GM23338 (cell line): ENCODE measurements around the gene HDGFL2.

Experiments
- CTCF ChIP-seq, 2 experiments: fragments of 200-600 bp in 1 of 2; sonication (generic) in 1 of 2; conservative IDR thresholded peaks; 2 replicates each; pipeline versions ENCODE4 v1.5.1 to v1.6.1; 2016 to 2017; ENCODE audit warnings: antibody characterized with exemption in 2 of 2, low read depth in 2 of 2, mild to moderate bottlenecking in 2 of 2, moderate library complexity in 1 of 2
- EZH2 ChIP-seq: fragments of 200-600 bp; sonication (generic); IDR thresholded peaks from one replicate; pipeline ENCODE4 v1.8.0; 2017; ENCODE audit warnings: antibody characterized with exemption, mild to moderate bottlenecking, low read depth; ENCODE audit not compliant: unreplicated experiment
- POLR2AphosphoS5 ChIP-seq: IDR thresholded peaks from 2 replicates; pipeline ENCODE4 v1.6.1; 2016; ENCODE audit warnings: antibody characterized with exemption, low read depth
- REST ChIP-seq: IDR thresholded peaks from one replicate; pipeline ENCODE4 v1.6.1; 2018; ENCODE audit warnings: antibody characterized with exemption; ENCODE audit not compliant: unreplicated experiment

GRCh38 chr19:4452230-4452990, 19.7 kb upstream of the HDGFL2 start:
- TF ChIP-seq CTCF (conservative IDR thresholded peaks at IDR 0.05; ENCODE audit: low read depth in 2 of 2), result peak in 1 of 2 experiments; percentile 26; a peak in 2 of 4 replicates
- TF ChIP-seq REST, result no peak
- TF ChIP-seq POLR2AphosphoS5, result no peak
- no peak for TF ChIP-seq EZH2
